DMS153 treated with DMSO at 0.1 percent for 48 hours (cell line): ENCODE data around the gene THRB.
"Not testable (repeated sequence)": the region's sequence is repeated elsewhere in the genome, so short reads cannot be mapped to it uniquely, and the experiment has no call there.

Experiments
- DNase-seq: peaks from one replicate; lab custom pipeline; 2025; ENCODE audit not compliant: unreplicated experiment; lab: John Stamatoyannopoulos, UW

The THRB gene

GRCh38 chr3:24451461-24452099 is 43.1 kb downstream of the THRB start:
- no peak for DNase-seq

- DNase-seq, result no peak
Observed at GRCh38 chr3:24450160-24450907, 44.3 kb downstream of the THRB start.

- no peak for DNase-seq
Observed at GRCh38 chr3:24447836-24448235, 46.8 kb downstream of the THRB start.

- no peak for DNase-seq
Observed at GRCh38 chr3:24446032-24446431, 48.6 kb downstream of the THRB start.

GRCh38 chr3:24443476-24443875 is 51.2 kb downstream of the THRB start:
- DNase-seq, result no peak

- DNase-seq, result no peak
Observed at GRCh38 chr3:24440760-24441464, 53.7 kb downstream of the THRB start.

- DNase-seq, result no peak
Observed at GRCh38 chr3:24439021-24439420, 55.6 kb downstream of the THRB start.

GRCh38 chr3:24437326-24437725 is 57.3 kb downstream of the THRB start:
- DNase-seq, result no peak

- DNase-seq, result no peak
Observed at GRCh38 chr3:24435584-24435983, 59.1 kb downstream of the THRB start.

GRCh38 chr3:24434651-24435050 is 60.0 kb downstream of the THRB start:
- DNase-seq, result no peak

GRCh38 chr3:24433838-24434591 is 60.6 kb downstream of the THRB start:
- no peak for DNase-seq

GRCh38 chr3:24432989-24433388 is 61.7 kb downstream of the THRB start:
- DNase-seq, result no peak

GRCh38 chr3:24428481-24428880 is 66.2 kb downstream of the THRB start:
- DNase-seq, result no peak

- DNase-seq, result no peak
Observed at GRCh38 chr3:24426896-24427295, 67.8 kb downstream of the THRB start.

- DNase-seq, result not testable (repeated sequence)
Observed at GRCh38 chr3:24420829-24421228, 73.8 kb downstream of the THRB start.

GRCh38 chr3:24420224-24420623 is 74.4 kb downstream of the THRB start:
- no peak for DNase-seq

- no peak for DNase-seq
Observed at GRCh38 chr3:24419067-24419791, 75.4 kb downstream of the THRB start.

GRCh38 chr3:24417730-24418129 is 76.9 kb downstream of the THRB start:
- no peak for DNase-seq

- DNase-seq, result no peak
Observed at GRCh38 chr3:24416224-24416623, 78.4 kb downstream of the THRB start.

GRCh38 chr3:24415824-24416223 is 78.8 kb downstream of the THRB start:
- no peak for DNase-seq

GRCh38 chr3:24413662-24414061 is 81.0 kb downstream of the THRB start:
- DNase-seq, result not testable (repeated sequence)
